HG02852 (cell line): Measurements from ENCODE around the gene RNF123.
"Not testable (repeated sequence)": the region's sequence is repeated elsewhere in the genome, so short reads cannot be mapped to it uniquely, and the experiment has no call there.

Experiments used
- ATAC-seq: cut with Tn5 transposase; IDR thresholded peaks from one replicate; pipeline ENCODE4 v1.9.1; 2021; ENCODE audit warnings: mild to moderate bottlenecking, moderate library complexity; ENCODE audit not compliant: unreplicated experiment

The RNF123 gene

GRCh38 chr3:49675912-49676311 is 13.4 kb upstream of the RNF123 start:
- no peak for ATAC-seq

GRCh38 chr3:49680493-49681231 is 8.7 kb upstream of the RNF123 start:
- ATAC-seq, result no peak

- ATAC-seq, result no peak
Observed at GRCh38 chr3:49681232-49681522, 8.2 kb upstream of the RNF123 start.

- ATAC-seq, result no peak
Observed at GRCh38 chr3:49681543-49681942, 7.8 kb upstream of the RNF123 start.

GRCh38 chr3:49683162-49683561 is 6.2 kb upstream of the RNF123 start:
- no peak for ATAC-seq

- not testable (repeated sequence) for ATAC-seq
Observed at GRCh38 chr3:49684453-49684852, 4.9 kb upstream of the RNF123 start.

GRCh38 chr3:49685103-49685502 is 4.3 kb upstream of the RNF123 start:
- not testable (repeated sequence) for ATAC-seq

GRCh38 chr3:49685846-49686245 is 3.5 kb upstream of the RNF123 start:
- ATAC-seq, result not testable (repeated sequence)

GRCh38 chr3:49686346-49686745 is 3.0 kb upstream of the RNF123 start:
- ATAC-seq, result not testable (repeated sequence)

GRCh38 chr3:49686769-49687423 is 2.5 kb upstream of the RNF123 start:
- not testable (repeated sequence) for ATAC-seq

- ATAC-seq, result not testable (repeated sequence)
Observed at GRCh38 chr3:49687424-49687795, 1.9 kb upstream of the RNF123 start.

GRCh38 chr3:49688338-49689045 is 865 bp upstream of the RNF123 start:
- ATAC-seq, result not testable (repeated sequence)

GRCh38 chr3:49689908-49690624 is 709 bp downstream of the RNF123 start:
- not testable (repeated sequence) for ATAC-seq

GRCh38 chr3:49690856-49691255 is 1.5 kb downstream of the RNF123 start:
- not testable (repeated sequence) for ATAC-seq

- not testable (repeated sequence) for ATAC-seq
Observed at GRCh38 chr3:49691481-49691880, 2.1 kb downstream of the RNF123 start.

GRCh38 chr3:49694409-49695070 is 5.2 kb downstream of the RNF123 start:
- not testable (repeated sequence) for ATAC-seq

- not testable (repeated sequence) for ATAC-seq
Observed at GRCh38 chr3:49695350-49696015, 6.1 kb downstream of the RNF123 start.

GRCh38 chr3:49699281-49699979 is 10.1 kb downstream of the RNF123 start:
- ATAC-seq, result no peak

- no peak for ATAC-seq
Observed at GRCh38 chr3:49700014-49700413, 10.7 kb downstream of the RNF123 start.
